HCT116 (cell line): ENCODE results near the gene STC2. TPM values are rescaled to one million over a fixed set of nuclear protein-coding genes. Genes with fewer than 3 reads are reported as not detected.
A peak's percentile ranks its signal among the peaks of the same experiment; 100 is the strongest.

Experiments
- ATAC-seq: fragments of 200-7000 bp; cut with Tn5 transposase; 2 replicates; pipeline ENCODE4 v1.9.1; 2020; ENCODE audit warnings: mild to moderate bottlenecking, moderate library complexity
- BruUV-seq: library from RNA; stranded (reverse); fragments of 400-500 nt; replicated peaks from 2 replicates; lab custom pipeline; 2021; lab: Mats Ljungman, UMichigan
- CTCF ChIA-PET: fragments of 300-600 bp; sonication (Branson Sonifier 250); formaldehyde crosslinking; loops from one replicate; lab custom pipeline; 2021; ENCODE audit warnings: antibody characterized with exemption; lab: Charles Lee
- POLR2A ChIA-PET: fragments of 300-600, 350-600 bp; sonication (Branson Sonifier 250); formaldehyde crosslinking; loops from one replicate; lab custom pipeline; 2021; ENCODE audit warnings: antibody characterized with exemption; lab: Charles Lee
- RAD21 ChIA-PET, 2 experiments: fragments of 300-600 bp; sonication (Branson Sonifier 250); formaldehyde crosslinking; loops; one replicate each; lab custom pipeline; 2023; ENCODE audit warnings: low total read pairs in 2 of 2; ENCODE audit not compliant: uncharacterized antibody in 2 of 2, unreplicated experiment in 2 of 2, low non-redundant PET in 1 of 2; lab: Charles Lee
- DNase-seq: peaks from one replicate; pipeline ENCODE4 v3.0.0-alpha.2; 2010; ENCODE audit warnings: low read depth, low spot score
- H2AFZ ChIP-seq: fragments of 200-600 bp; shearing (Covaris generic), sonication (generic); 2 replicates; pipeline ENCODE4 v1.6.1; 2017; ENCODE audit warnings: low read depth, mixed run types, mixed read lengths, antibody characterized with exemption, low read length; ENCODE audit not compliant: poor library complexity, severe bottlenecking
- H3K27ac ChIP-seq: 2 replicates; pipeline ENCODE4 v1.5.1; 2012; ENCODE audit warnings: low read depth, low read length
- H3K27me3 ChIP-seq: fragments of 200-600 bp; sonication (generic); 2 replicates; pipeline ENCODE4 v1.6.1; 2016; ENCODE audit warnings: mixed run types, low read length, mixed read lengths; ENCODE audit not compliant: insufficient read depth
- H3K36me3 ChIP-seq, 2 experiments: fragments of 200-500 bp in 1 of 2; fragments of 200-600 bp in 1 of 2; sonication (Bioruptor generic) in 1 of 2; sonication (generic) in 1 of 2; 2 replicates each; pipeline versions ENCODE4 v1.5.1 to v1.6.1; 2014 to 2016; ENCODE audit warnings: low read length in 2 of 2, inconsistent platforms in 1 of 2, mixed read lengths in 1 of 2, mixed run types in 1 of 2; ENCODE audit not compliant: insufficient read depth in 2 of 2, control insufficient read depth in 1 of 2
- H3K4me1 ChIP-seq, 2 experiments: fragments of 200-600 bp in 1 of 2; sonication (generic) in 1 of 2; 2 replicates each; pipeline versions ENCODE4 v1.5.1 to v1.6.1; 2012 to 2017; ENCODE audit warnings: low read length in 2 of 2, inconsistent platforms in 1 of 2, mild to moderate bottlenecking in 1 of 2, mixed read lengths in 1 of 2, mixed run types in 1 of 2, moderate library complexity in 1 of 2; ENCODE audit not compliant: insufficient read depth in 2 of 2, control insufficient read depth in 1 of 2
- H3K4me2 ChIP-seq: fragments of 200-600 bp; sonication (generic); 2 replicates; pipeline ENCODE4 v1.6.1; 2017; ENCODE audit warnings: mixed run types, low read length, mixed read lengths
- H3K4me3 ChIP-seq, 2 experiments: fragments of 200-600 bp in 1 of 2; sonication (generic) in 1 of 2; replicated peaks in 1 of 2; 2 replicates each; pipeline ENCODE4 v1.5.1; 2011 to 2016; ENCODE audit warnings: low read length in 2 of 2, control low read depth in 1 of 2, low read depth in 1 of 2, mild to moderate bottlenecking in 1 of 2, mixed read lengths in 1 of 2, mixed run types in 1 of 2
- H3K79me2 ChIP-seq: fragments of 200-600 bp; sonication (generic); 2 replicates; pipeline ENCODE4 v1.6.1; 2017; ENCODE audit warnings: mild to moderate bottlenecking, mixed run types, low read length, moderate library complexity, mixed read lengths; ENCODE audit not compliant: insufficient read depth
- H3K9ac ChIP-seq: fragments of 200-600 bp; sonication (generic); 2 replicates; pipeline ENCODE4 v1.6.1; 2016; ENCODE audit warnings: low read length, mixed read lengths
- H3K9me2 ChIP-seq: fragments of 200-600 bp; sonication (generic), shearing (Covaris generic); 2 replicates; pipeline ENCODE4 v1.6.1; 2017; ENCODE audit warnings: mixed run types, mild to moderate bottlenecking, moderate library complexity; ENCODE audit not compliant: insufficient read depth
- H3K9me3 ChIP-seq, 2 experiments: fragments of 200-500 bp in 1 of 2; fragments of 200-600 bp in 1 of 2; sonication (Bioruptor generic) in 1 of 2; sonication (generic) in 1 of 2; 2 replicates each; pipeline ENCODE4 v1.6.1; 2014 to 2017; ENCODE audit warnings: low read length in 2 of 2, mixed read lengths in 2 of 2, inconsistent platforms in 1 of 2, low read depth in 1 of 2, mild to moderate bottlenecking in 1 of 2, mixed run types in 1 of 2, moderate library complexity in 1 of 2; ENCODE audit not compliant: control insufficient read depth in 1 of 2, insufficient read depth in 1 of 2
- H4K20me1 ChIP-seq: fragments of 200-600 bp; sonication (generic), shearing (Covaris generic); 2 replicates; pipeline ENCODE4 v1.6.1; 2017; ENCODE audit warnings: mixed run types, mild to moderate bottlenecking, moderate library complexity; ENCODE audit not compliant: insufficient read depth
- FOSL1 ChIP-seq: IDR thresholded peaks from 2 replicates; pipeline ENCODE4 v1.6.1; 2012; ENCODE audit warnings: low read depth
- POLR2AphosphoS5 ChIP-seq: IDR thresholded peaks from 2 replicates; pipeline ENCODE4 v1.6.1; 2011; ENCODE audit warnings: mild to moderate bottlenecking, low read depth, low read length, moderate library complexity
- SRF ChIP-seq: IDR thresholded peaks from 2 replicates; pipeline ENCODE4 v1.6.1; 2012; ENCODE audit warnings: low read depth
- YY1 ChIP-seq: IDR thresholded peaks from 2 replicates; pipeline ENCODE4 v1.6.1; 2011; ENCODE audit warnings: low read length, low read depth, moderate library complexity, mild to moderate bottlenecking; ENCODE audit not compliant: insufficient replicate concordance; ENCODE audit errors: extremely low read depth
- intact Hi-C: fragments of 100-400 bp; cut with micrococcal nuclease; formaldehyde crosslinking; loops from 2 replicates; pipeline ENCODE4 v1.10.0; 2022
- total RNA-seq: library from RNA; stranded (reverse); gene quantifications from one replicate; pipeline ENCODE4 v1.2.1, GENCODE V29; 2021; ENCODE audit not compliant: unreplicated experiment
- TF ChIP-seq, protein P1 (sequence below), 3 experiments: fragments of 200-600 bp in 1 of 3; sonication (generic) in 1 of 3; IDR thresholded peaks in 2 of 3; conservative IDR thresholded peaks in 1 of 3; 2 replicates each; pipeline ENCODE4 v1.5.1; 2012 to 2017; ENCODE audit warnings: low read depth in 2 of 3, low read length in 2 of 3, antibody characterized with exemption in 1 of 3, borderline replicate concordance in 1 of 3, control low read depth in 1 of 3, mild to moderate bottlenecking in 1 of 3, mixed read lengths in 1 of 3, mixed run types in 1 of 3, moderate library complexity in 1 of 3; ENCODE audit not compliant: insufficient read depth in 1 of 3

STC2 gene
- total RNA-seq, 1 experiment from 2014 or later, result 97.3 TPM

DNA sequence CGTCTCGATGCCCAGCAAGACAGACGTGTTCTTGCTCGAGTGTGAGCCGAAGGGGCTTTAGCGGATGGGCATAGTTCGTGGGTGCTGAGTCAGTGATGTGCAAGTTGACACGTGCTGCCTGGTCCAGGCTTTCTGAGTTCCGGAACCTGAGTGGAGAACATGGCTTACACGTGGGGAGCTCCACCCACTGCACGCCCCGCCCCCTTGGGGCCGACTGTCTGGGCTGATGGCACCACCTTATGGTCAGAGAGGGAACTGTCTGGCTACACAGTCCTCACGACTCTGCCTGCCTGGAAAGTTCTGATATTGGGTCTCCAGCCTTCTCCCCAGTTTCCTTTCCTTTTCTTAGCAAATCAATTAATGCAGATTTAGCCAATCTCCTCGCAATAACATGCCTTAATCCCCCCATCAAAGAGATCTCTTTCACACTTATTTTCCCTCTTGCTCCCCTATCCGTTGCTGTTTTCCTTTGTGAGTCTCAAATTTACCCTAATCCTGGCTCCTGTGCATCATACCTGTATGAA lies 3.8 kb upstream of the STC2 start:
- Histone ChIP-seq H3K9me3 (no peaks in the 10 kb centered on the region), H3K4me1 (peaks cover 14 to 44% of the 10 kb centered on the region in 2 experiments; a peak in 3 of 4 replicates), H3K27ac (peak overlapping the region; percentile 14; the same call in 1 of the 2 replicates), H3K36me3 (no peaks in the 10 kb centered on the region), H4K20me1 (no peaks in the 10 kb centered on the region), H3K9me2 (no peaks in the 10 kb centered on the region), H3K27me3 (no peaks in the 10 kb centered on the region), H3K9ac (no peak overlapping the region), H2AFZ (no peak overlapping the region), H3K4me3 (no peak overlapping the region), H3K79me2 (peaks cover 12% of the 10 kb centered on the region), H3K4me2 (0 out of 2 replicates have a peak overlapping the region, but pooled peaks have one; percentile 18)
- peak; percentile 77 for DNase-seq
- intact Hi-C loops, result loop anchor here (1.0 to 2.0 kb wide), 3 partner anchors 38 to 347 kb away; no protein-coding TSS in a partner anchor
- RAD21 ChIA-PET, result interaction anchor here (0.5 to 2.2 kb wide), 4 partner anchors 36 to 38 kb away, joined by 3 to 27 read pairs (median 10); no protein-coding TSS in a partner anchor
- CTCF ChIA-PET, result interaction anchor here (0.6 to 6.2 kb wide), 18 partner anchors 10 to 625 kb away, joined by 3 to 113 read pairs (median 3); partner anchors contain the start of gene ATP6V0E1
- peak; percentile 57 for ATAC-seq
- no TSS peak for BruUV-seq
- TF ChIP-seq POLR2AphosphoS5, result peak; percentile 44
- peak; percentile 39 for TF ChIP-seq YY1
- no peak for TF ChIP-seq SRF
- TF ChIP-seq FOSL1, result no peak
- TF ChIP-seq, protein P1, sequence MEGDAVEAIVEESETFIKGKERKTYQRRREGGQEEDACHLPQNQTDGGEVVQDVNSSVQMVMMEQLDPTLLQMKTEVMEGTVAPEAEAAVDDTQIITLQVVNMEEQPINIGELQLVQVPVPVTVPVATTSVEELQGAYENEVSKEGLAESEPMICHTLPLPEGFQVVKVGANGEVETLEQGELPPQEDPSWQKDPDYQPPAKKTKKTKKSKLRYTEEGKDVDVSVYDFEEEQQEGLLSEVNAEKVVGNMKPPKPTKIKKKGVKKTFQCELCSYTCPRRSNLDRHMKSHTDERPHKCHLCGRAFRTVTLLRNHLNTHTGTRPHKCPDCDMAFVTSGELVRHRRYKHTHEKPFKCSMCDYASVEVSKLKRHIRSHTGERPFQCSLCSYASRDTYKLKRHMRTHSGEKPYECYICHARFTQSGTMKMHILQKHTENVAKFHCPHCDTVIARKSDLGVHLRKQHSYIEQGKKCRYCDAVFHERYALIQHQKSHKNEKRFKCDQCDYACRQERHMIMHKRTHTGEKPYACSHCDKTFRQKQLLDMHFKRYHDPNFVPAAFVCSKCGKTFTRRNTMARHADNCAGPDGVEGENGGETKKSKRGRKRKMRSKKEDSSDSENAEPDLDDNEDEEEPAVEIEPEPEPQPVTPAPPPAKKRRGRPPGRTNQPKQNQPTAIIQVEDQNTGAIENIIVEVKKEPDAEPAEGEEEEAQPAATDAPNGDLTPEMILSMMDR (IDR thresholded peaks at IDR 0.05 in 2 of 3, conservative IDR thresholded peaks at IDR 0.05 in 1 of 3; ENCODE audit: borderline replicate concordance in 1 of 3, insufficient read depth in 1 of 3, low read depth in 2 of 3, low read length in 2 of 3), result peak in 2 of 3 experiments; percentile 94 to 98; a peak in 4 of 6 replicates
- POLR2A ChIA-PET, result interaction anchor here (0.7 to 7.0 kb wide), 4 partner anchors 10 to 348 kb away, joined by 3 to 67 read pairs (median 34); partner anchors contain the start of gene ATP6V0E1
